ENCODE results near the gene MPC1L.

Gene MPC1L

GRCh38 chrX:40603446-40603845, 19.8 kb upstream of the MPC1L start:
- no peaks in the 10 kb centered on the region for H3K27me3 Mint-ChIP-seq
- no peak for DNase-seq (ENCODE audit: low spot score in 2 of 2)
- H3K27ac Mint-ChIP-seq, result peak overlapping the region; percentile 18
- H3K36me3 Mint-ChIP-seq, result peaks cover 13% of the 10 kb centered on the region
- no peak for ATAC-seq (ENCODE audit: low read depth)
- H3K9me3 Mint-ChIP-seq, result no peaks in the 10 kb centered on the region
- H3K4me1 Mint-ChIP-seq, result no peaks in the 10 kb centered on the region
- H3K4me3 Mint-ChIP-seq, result no peak overlapping the region

- Mint-ChIP-seq H3K4me1 (no peaks in the 10 kb centered on the region), H3K27me3 (no peaks in the 10 kb centered on the region), H3K27ac (no peak overlapping the region), H3K36me3 (peaks cover 5% of the 10 kb centered on the region), H3K4me3 (no peak overlapping the region), H3K9me3 (no peaks in the 10 kb centered on the region)
- no peak for DNase-seq (ENCODE audit: low spot score in 2 of 2)
- no peak for ATAC-seq (ENCODE audit: low read depth)
Observed at GRCh38 chrX:40607381-40607780, 15.8 kb upstream of the MPC1L start.

GRCh38 chrX:40612511-40612910, 10.7 kb upstream of the MPC1L start:
- no peaks in the 10 kb centered on the region for H3K36me3 Mint-ChIP-seq
- H3K9me3 Mint-ChIP-seq, result no peaks in the 10 kb centered on the region
- no peak overlapping the region for H3K4me3 Mint-ChIP-seq
- ATAC-seq (ENCODE audit: low read depth) (no peak), DNase-seq (ENCODE audit: low spot score in 2 of 2) (no peak)
- no peak overlapping the region for H3K27ac Mint-ChIP-seq
- H3K4me1 Mint-ChIP-seq, result no peaks in the 10 kb centered on the region
- H3K27me3 Mint-ChIP-seq, result no peaks in the 10 kb centered on the region

- no peaks in the 10 kb centered on the region for H3K4me1 Mint-ChIP-seq
- H3K4me3 Mint-ChIP-seq, result no peak overlapping the region
- no peaks in the 10 kb centered on the region for H3K27me3 Mint-ChIP-seq
- ATAC-seq (ENCODE audit: low read depth) (no peak), DNase-seq (ENCODE audit: low spot score in 2 of 2) (no peak)
- H3K27ac Mint-ChIP-seq, result no peak overlapping the region
- no peaks in the 10 kb centered on the region for H3K36me3 Mint-ChIP-seq
- no peaks in the 10 kb centered on the region for H3K9me3 Mint-ChIP-seq
Observed at GRCh38 chrX:40615976-40616375, 7.3 kb upstream of the MPC1L start.

GRCh38 chrX:40617566-40617965, 5.7 kb upstream of the MPC1L start:
- Mint-ChIP-seq H3K4me1 (no peaks in the 10 kb centered on the region), H3K27me3 (no peaks in the 10 kb centered on the region), H3K9me3 (no peaks in the 10 kb centered on the region), H3K36me3 (no peaks in the 10 kb centered on the region), H3K27ac (no peak overlapping the region), H3K4me3 (no peak overlapping the region)
- no peak for DNase-seq (ENCODE audit: low spot score in 2 of 2)
- no peak for ATAC-seq (ENCODE audit: low read depth)

GRCh38 chrX:40622479-40623138, 619 bp upstream of the MPC1L start:
- no peak for DNase-seq (ENCODE audit: low spot score in 2 of 2)
- Mint-ChIP-seq H3K9me3 (no peaks in the 10 kb centered on the region), H3K4me1 (no peaks in the 10 kb centered on the region), H3K27ac (no peak overlapping the region), H3K27me3 (no peaks in the 10 kb centered on the region), H3K36me3 (no peaks in the 10 kb centered on the region), H3K4me3 (no peak overlapping the region)
- ATAC-seq (ENCODE audit: low read depth), result no peak

GRCh38 chrX:40623665-40624064, 437 bp downstream of the MPC1L start:
- no peak for DNase-seq (ENCODE audit: low spot score in 2 of 2)
- Mint-ChIP-seq H3K27ac (no peak overlapping the region), H3K4me1 (no peaks in the 10 kb centered on the region)

GRCh38 chrX:40625294-40625693, 2.1 kb downstream of the MPC1L start:
- Mint-ChIP-seq H3K9me3 (no peaks in the 10 kb centered on the region), H3K4me1 (no peaks in the 10 kb centered on the region), H3K27ac (no peak overlapping the region), H3K36me3 (peaks cover 5% of the 10 kb centered on the region), H3K27me3 (no peaks in the 10 kb centered on the region), H3K4me3 (no peak overlapping the region)
- DNase-seq (ENCODE audit: low spot score in 2 of 2) (no peak), ATAC-seq (ENCODE audit: low read depth) (no peak)

More at GRCh38 chrX:40623665-40624064, 437 bp downstream of the MPC1L start:
- Mint-ChIP-seq H3K4me3 (no peak overlapping the region), H3K9me3 (no peaks in the 10 kb centered on the region), H3K27me3 (no peaks in the 10 kb centered on the region), H3K36me3 (peaks cover 5% of the 10 kb centered on the region)
- ATAC-seq (ENCODE audit: low read depth), result no peak

- H3K27ac Mint-ChIP-seq, result no peak overlapping the region
Observed at GRCh38 chrX:40628506-40628905, 5.3 kb downstream of the MPC1L start.

GRCh38 chrX:40632199-40632598, 9.0 kb downstream of the MPC1L start:
- peak overlapping the region; percentile 75 for H3K27ac Mint-ChIP-seq
- no peak for ATAC-seq (ENCODE audit: low read depth)
- peaks cover 20% of the 10 kb centered on the region for H3K4me1 Mint-ChIP-seq
- no peaks in the 10 kb centered on the region for H3K9me3 Mint-ChIP-seq
- no peak for DNase-seq (ENCODE audit: low spot score in 2 of 2)
- peaks cover 28% of the 10 kb centered on the region for H3K36me3 Mint-ChIP-seq
- H3K4me3 Mint-ChIP-seq, result no peak overlapping the region
- no peaks in the 10 kb centered on the region for H3K27me3 Mint-ChIP-seq

More at GRCh38 chrX:40628506-40628905, 5.3 kb downstream of the MPC1L start:
- H3K27me3 Mint-ChIP-seq, result no peaks in the 10 kb centered on the region
- DNase-seq (ENCODE audit: low spot score in 2 of 2), result no peak
- no peaks in the 10 kb centered on the region for H3K9me3 Mint-ChIP-seq
- ATAC-seq (ENCODE audit: low read depth), result no peak
- no peak overlapping the region for H3K4me3 Mint-ChIP-seq
- peaks cover 13% of the 10 kb centered on the region for H3K4me1 Mint-ChIP-seq
- H3K36me3 Mint-ChIP-seq, result peaks cover 14% of the 10 kb centered on the region

GRCh38 chrX:40637687-40638086, 14.5 kb downstream of the MPC1L start:
- peaks cover 28% of the 10 kb centered on the region for H3K36me3 Mint-ChIP-seq

GRCh38 chrX:40644176-40644575, 20.9 kb downstream of the MPC1L start:
- ATAC-seq (ENCODE audit: low read depth), result no peak
- peak overlapping the region; percentile 82 for H3K4me3 Mint-ChIP-seq
- H3K27ac Mint-ChIP-seq, result peak overlapping the region; percentile 96
- no peaks in the 10 kb centered on the region for H3K27me3 Mint-ChIP-seq
- peaks cover 30% of the 10 kb centered on the region for H3K4me1 Mint-ChIP-seq
- H3K36me3 Mint-ChIP-seq, result peaks cover 8% of the 10 kb centered on the region
- DNase-seq (ENCODE audit: low spot score in 2 of 2), result no peak
- no peaks in the 10 kb centered on the region for H3K9me3 Mint-ChIP-seq

More at GRCh38 chrX:40637687-40638086, 14.5 kb downstream of the MPC1L start:
- ATAC-seq (ENCODE audit: low read depth) (no peak), DNase-seq (ENCODE audit: low spot score in 2 of 2) (no peak)
- Mint-ChIP-seq H3K27me3 (no peaks in the 10 kb centered on the region), H3K4me1 (peaks cover 23% of the 10 kb centered on the region), H3K4me3 (no peak overlapping the region), H3K9me3 (no peaks in the 10 kb centered on the region), H3K27ac (no peak overlapping the region)

- H3K27ac Mint-ChIP-seq, result peak overlapping the region; percentile 96
- peaks cover 8% of the 10 kb centered on the region for H3K36me3 Mint-ChIP-seq
- DNase-seq (ENCODE audit: low spot score in 2 of 2), result peak; percentile 6 to 39
- H3K4me1 Mint-ChIP-seq, result peaks cover 30% of the 10 kb centered on the region
- peak; percentile 38 for ATAC-seq (ENCODE audit: low read depth)
- H3K4me3 Mint-ChIP-seq, result peak overlapping the region; percentile 89
- no peaks in the 10 kb centered on the region for H3K27me3 Mint-ChIP-seq
- no peaks in the 10 kb centered on the region for H3K9me3 Mint-ChIP-seq
Observed at GRCh38 chrX:40644821-40645358, 21.7 kb downstream of the MPC1L start.

- peaks cover 11% of the 10 kb centered on the region for H3K36me3 Mint-ChIP-seq
- no peaks in the 10 kb centered on the region for H3K27me3 Mint-ChIP-seq
- H3K27ac Mint-ChIP-seq, result peak overlapping the region; percentile 97
- DNase-seq (ENCODE audit: low spot score in 2 of 2) (peak in 1 of 2 donors; percentile 39), ATAC-seq (ENCODE audit: low read depth) (peak; percentile 7)
- H3K9me3 Mint-ChIP-seq, result no peaks in the 10 kb centered on the region
- peaks cover 31% of the 10 kb centered on the region for H3K4me1 Mint-ChIP-seq
- peak overlapping the region; percentile 98 for H3K4me3 Mint-ChIP-seq
Observed at GRCh38 chrX:40646489-40647306, 23.5 kb downstream of the MPC1L start.

Measured in memory B cell (primary cell).